ENCODE data around the gene CIB4. TPM values are rescaled to one million over a fixed set of nuclear protein-coding genes. Genes with fewer than 3 reads are reported as not detected.

The CIB4 gene
- total and polyA plus RNA-seq, 2 of the 13 experiments (the other 11 are each of a cell fraction or from before 2014, with no cell fraction given) = not detected

- Histone ChIP-seq H3K9ac (ENCODE audit: insufficient read depth, low read depth, low read length) (no peak overlapping the region), H3K9me3 (ENCODE audit: low read length) (no peaks in the 10 kb centered on the region), H3K27me3 (ENCODE audit: control insufficient read depth in 1 of 2, insufficient read depth in 2 of 2, low read length in 2 of 2) (peaks cover 22 to 93% of the 10 kb centered on the region in 2 experiments), H2AFZ (ENCODE audit: low read length) (no peak overlapping the region), H3K36me3 (replicated peaks in 1 of 2; ENCODE audit: control insufficient read depth in 1 of 2, insufficient read depth in 2 of 2, low read length in 2 of 2) (no peaks in the 10 kb centered on the region), H3K4me3 (replicated peaks in 1 of 3; ENCODE audit: insufficient read depth in 1 of 3, low read depth in 2 of 3, low read length in 3 of 3) (no peak overlapping the region), H3K27ac (ENCODE audit: extremely low read length, insufficient read depth, low read length) (no peak overlapping the region), H3K4me1 (ENCODE audit: insufficient read depth, low read length) (no peaks in the 10 kb centered on the region), H3K4me2 (ENCODE audit: low read depth, low read length) (no peak overlapping the region), H4K20me1 (ENCODE audit: insufficient read depth, low read length) (peaks cover 3% of the 10 kb centered on the region), H3K79me2 (ENCODE audit: insufficient read depth, low read length) (no peaks in the 10 kb centered on the region)
- CTCF ChIA-PET (ENCODE audit: low intra/inter-chr PET ratio, low total read pairs) = no interaction called here
- no peak for TF ChIP-seq ZNF205 (CRISPR knock-in tag; IDR thresholded peaks at IDR 0.05)
- no peak for TF ChIP-seq PCBP2 (optimal IDR thresholded peaks at IDR 0.05; ENCODE audit: low read depth, low read length, poor library complexity, severe bottlenecking)
- TF ChIP-seq STAG1 (CRISPR knock-in tag; IDR thresholded peaks at IDR 0.05) = no peak
- no peak for TF ChIP-seq TBX2 (CRISPR knock-in tag; IDR thresholded peaks at IDR 0.05; ENCODE audit: borderline replicate concordance)
- TF ChIP-seq ZIK1 (CRISPR knock-in tag; IDR thresholded peaks at IDR 0.05; ENCODE audit: borderline replicate concordance, low read depth) = no peak
- no peak for TF ChIP-seq SAFB2 (CRISPR knock-in tag; IDR thresholded peaks at IDR 0.05; ENCODE audit: borderline replicate concordance, low read depth)
- TF ChIP-seq ZNF350 (CRISPR knock-in tag; IDR thresholded peaks at IDR 0.05; ENCODE audit: borderline replicate concordance, low read depth) = no peak
- no peak for TF ChIP-seq ELF3 (CRISPR knock-in tag; IDR thresholded peaks at IDR 0.05)
- TF ChIP-seq PITX1 (CRISPR knock-in tag; IDR thresholded peaks at IDR 0.05) = no peak
- no peak for TF ChIP-seq CAMTA2 (CRISPR knock-in tag; IDR thresholded peaks at IDR 0.05; ENCODE audit: borderline replicate concordance)
- TF ChIP-seq ZNF609 (CRISPR knock-in tag; IDR thresholded peaks at IDR 0.05; ENCODE audit: borderline replicate concordance) = no peak
- TF ChIP-seq MAFF (IDR thresholded peaks at IDR 0.05; ENCODE audit: low read depth, low read length) = no peak
- no peak for TF ChIP-seq HNRNPL (IDR thresholded peaks at IDR 0.05; ENCODE audit: low read depth, low read length)
- no peak for TF ChIP-seq TP53 (CRISPR knock-in tag; conservative IDR thresholded peaks at IDR 0.05)
- TF ChIP-seq PATZ1 (CRISPR knock-in tag; IDR thresholded peaks at IDR 0.05) = no peak
- no peak for TF ChIP-seq AHR (CRISPR knock-in tag; IDR thresholded peaks at IDR 0.05)
- no peak for TF ChIP-seq ZNF619 (CRISPR knock-in tag; IDR thresholded peaks at IDR 0.05)
- in situ Hi-C loops (cut with HindIII; ENCODE audit: extremely low pct_ligation_motif_present, low pct_unique_long_range_greater_than_20kb) (no loop called here), intact Hi-C loops (cut with micrococcal nuclease; ENCODE audit: unreplicated experiment) (no loop called here)
- FAIRE-seq (no peak), ATAC-seq (no peak), DNase-seq (ENCODE audit: low spot score) (no peak)
- no TSS peak for BruUV-seq (replicated peaks)
- POLR2A ChIA-PET = no interaction called here
- 34% methylated on average over 4 of the region's 5 CpGs for WGBS (ENCODE audit: low lambda C conversion rate)
Measured at GRCh38 chr2:26582890-26583289, 58.3 kb downstream of the CIB4 start.

All from HepG2 (cell line).